ENCODE data around the gene CCDC192. TPM values are rescaled to one million over a fixed set of nuclear protein-coding genes. Genes with fewer than 3 reads are reported as not detected.
"Not testable (repeated sequence)": the region's sequence is repeated elsewhere in the genome, so short reads cannot be mapped to it uniquely, and the experiment has no call there.

CCDC192 gene
- total RNA-seq, 2 experiments from 2014 or later, result not detected

- DNase-seq; H3K27ac Mint-ChIP-seq; H3K4me3 Mint-ChIP-seq; H3K4me1 Mint-ChIP-seq; H3K36me3 Mint-ChIP-seq; H3K9me3 Mint-ChIP-seq (ENCODE audit: low read depth); CTCF ChIA-PET; H3K27me3 Mint-ChIP-seq; ATAC-seq: not testable (repeated sequence)
These were observed 9.9 kb downstream of the CCDC192 start for GRCh38 chr5:127713083-127713482.

- DNase-seq (no peak), ATAC-seq (no peak)
- H3K27ac Mint-ChIP-seq, result no peak overlapping the region
- peaks cover 6% of the 10 kb centered on the region for H3K27me3 Mint-ChIP-seq
- H3K4me1 Mint-ChIP-seq, result no peaks in the 10 kb centered on the region
- no peak overlapping the region for H3K4me3 Mint-ChIP-seq
- CTCF ChIA-PET, result no interaction called here
- no peaks in the 10 kb centered on the region for H3K36me3 Mint-ChIP-seq
- H3K9me3 Mint-ChIP-seq (ENCODE audit: low read depth), result peaks cover 3% of the 10 kb centered on the region
These were observed 15.0 kb downstream of the CCDC192 start for GRCh38 chr5:127718181-127718580.

GRCh38 chr5:127723571-127723970, 20.4 kb downstream of the CCDC192 start:
- Mint-ChIP-seq H3K27ac (no peak overlapping the region), H3K9me3 (ENCODE audit: low read depth) (peaks cover 3% of the 10 kb centered on the region), H3K4me3 (no peak overlapping the region), H3K4me1 (peaks cover 3% of the 10 kb centered on the region), H3K27me3 (peaks cover 7% of the 10 kb centered on the region), H3K36me3 (no peaks in the 10 kb centered on the region)
- no peak for ATAC-seq
- DNase-seq, result no peak
- CTCF ChIA-PET, result no interaction called here

- no peak for DNase-seq
- H3K36me3 Mint-ChIP-seq, result no peaks in the 10 kb centered on the region
- no peak overlapping the region for H3K27ac Mint-ChIP-seq
- H3K4me1 Mint-ChIP-seq, result peaks cover 3% of the 10 kb centered on the region
- peaks cover 3% of the 10 kb centered on the region for H3K9me3 Mint-ChIP-seq (ENCODE audit: low read depth)
- no peak for ATAC-seq
- peaks cover 9% of the 10 kb centered on the region for H3K27me3 Mint-ChIP-seq
- CTCF ChIA-PET, result no interaction called here
- H3K4me3 Mint-ChIP-seq, result no peak overlapping the region
These were observed 22.5 kb downstream of the CCDC192 start for GRCh38 chr5:127725673-127726072.

GRCh38 chr5:127732963-127733362, 29.8 kb downstream of the CCDC192 start:
- CTCF ChIA-PET, result no interaction called here
- no peak overlapping the region for H3K4me3 Mint-ChIP-seq
- H3K27ac Mint-ChIP-seq, result no peak overlapping the region
- no peak for DNase-seq
- no peak for ATAC-seq
- no peaks in the 10 kb centered on the region for H3K4me1 Mint-ChIP-seq
- H3K27me3 Mint-ChIP-seq, result peaks cover 5% of the 10 kb centered on the region
- no peaks in the 10 kb centered on the region for H3K9me3 Mint-ChIP-seq (ENCODE audit: low read depth)
- H3K36me3 Mint-ChIP-seq, result no peaks in the 10 kb centered on the region

- H3K9me3 Mint-ChIP-seq (ENCODE audit: low read depth); DNase-seq; H3K36me3 Mint-ChIP-seq; ATAC-seq; CTCF ChIA-PET; H3K27ac Mint-ChIP-seq; H3K4me1 Mint-ChIP-seq; H3K4me3 Mint-ChIP-seq: not testable (repeated sequence)
- peaks cover 12% of the 10 kb centered on the region for H3K27me3 Mint-ChIP-seq
These were observed 36.2 kb downstream of the CCDC192 start for GRCh38 chr5:127739348-127739747.

GRCh38 chr5:127739807-127740384, 36.7 kb downstream of the CCDC192 start:
- CTCF ChIA-PET, result no interaction called here
- Mint-ChIP-seq H3K27ac (no peak overlapping the region), H3K4me1 (no peaks in the 10 kb centered on the region), H3K27me3 (peaks cover 12% of the 10 kb centered on the region), H3K9me3 (ENCODE audit: low read depth) (no peaks in the 10 kb centered on the region), H3K36me3 (no peaks in the 10 kb centered on the region), H3K4me3 (no peak overlapping the region)
- ATAC-seq, result no peak
- DNase-seq, result no peak

- no peak for ATAC-seq
- Mint-ChIP-seq H3K36me3 (no peaks in the 10 kb centered on the region), H3K9me3 (ENCODE audit: low read depth) (no peaks in the 10 kb centered on the region), H3K27ac (no peak overlapping the region), H3K27me3 (peaks cover 12% of the 10 kb centered on the region), H3K4me3 (no peak overlapping the region), H3K4me1 (no peaks in the 10 kb centered on the region)
- CTCF ChIA-PET, result no interaction called here
- DNase-seq, result no peak
These were observed 38.2 kb downstream of the CCDC192 start for GRCh38 chr5:127741412-127741811.

- H3K4me3 Mint-ChIP-seq, result no peak overlapping the region
- H3K4me1 Mint-ChIP-seq, result no peaks in the 10 kb centered on the region
- H3K9me3 Mint-ChIP-seq (ENCODE audit: low read depth), result no peaks in the 10 kb centered on the region
- no peak for DNase-seq
- no peak for ATAC-seq
- H3K27ac Mint-ChIP-seq, result no peak overlapping the region
- peaks cover 12% of the 10 kb centered on the region for H3K27me3 Mint-ChIP-seq
- CTCF ChIA-PET, result no interaction called here
- no peaks in the 10 kb centered on the region for H3K36me3 Mint-ChIP-seq
These were observed 41.0 kb downstream of the CCDC192 start for GRCh38 chr5:127744241-127744640.

GRCh38 chr5:127746756-127747155, 43.6 kb downstream of the CCDC192 start:
- Mint-ChIP-seq H3K36me3 (no peaks in the 10 kb centered on the region), H3K4me1 (no peaks in the 10 kb centered on the region), H3K27me3 (peaks cover 9% of the 10 kb centered on the region), H3K4me3 (no peak overlapping the region), H3K27ac (no peak overlapping the region), H3K9me3 (ENCODE audit: low read depth) (no peaks in the 10 kb centered on the region)
- DNase-seq, result no peak
- CTCF ChIA-PET, result no interaction called here
- no peak for ATAC-seq

GRCh38 chr5:127752503-127753265, 49.5 kb downstream of the CCDC192 start:
- H3K9me3 Mint-ChIP-seq (ENCODE audit: low read depth); CTCF ChIA-PET; DNase-seq; H3K36me3 Mint-ChIP-seq; ATAC-seq; H3K4me1 Mint-ChIP-seq; H3K27me3 Mint-ChIP-seq: not testable (repeated sequence)
- H3K4me3 Mint-ChIP-seq, result peak overlapping the region; percentile 32
- peak overlapping the region; percentile 28 for H3K27ac Mint-ChIP-seq

GRCh38 chr5:127754259-127754658, 51.1 kb downstream of the CCDC192 start:
- DNase-seq (no peak), ATAC-seq (no peak)
- H3K4me1 Mint-ChIP-seq, result no peaks in the 10 kb centered on the region
- H3K4me3 Mint-ChIP-seq, result no peak overlapping the region
- H3K36me3 Mint-ChIP-seq, result no peaks in the 10 kb centered on the region
- peaks cover 2% of the 10 kb centered on the region for H3K27me3 Mint-ChIP-seq
- no peak overlapping the region for H3K27ac Mint-ChIP-seq
- no peaks in the 10 kb centered on the region for H3K9me3 Mint-ChIP-seq (ENCODE audit: low read depth)
- CTCF ChIA-PET, result no interaction called here

- Mint-ChIP-seq H3K4me3 (no peak overlapping the region), H3K27me3 (peaks cover 2% of the 10 kb centered on the region), H3K4me1 (no peaks in the 10 kb centered on the region), H3K9me3 (ENCODE audit: low read depth) (no peaks in the 10 kb centered on the region), H3K27ac (no peak overlapping the region), H3K36me3 (no peaks in the 10 kb centered on the region)
- DNase-seq, result no peak
- no peak for ATAC-seq
- CTCF ChIA-PET, result no interaction called here
These were observed 51.5 kb downstream of the CCDC192 start for GRCh38 chr5:127754706-127755105.

- CTCF ChIA-PET, result interaction anchor here (0.7 to 1.5 kb wide), 4 partner anchors 28 to 194 kb away, joined by 3 to 6 read pairs (median 3); no protein-coding TSS in a partner anchor
- Mint-ChIP-seq H3K36me3 (no peaks in the 10 kb centered on the region), H3K4me3 (no peak overlapping the region), H3K27me3 (peaks cover 2% of the 10 kb centered on the region), H3K4me1 (no peaks in the 10 kb centered on the region), H3K27ac (no peak overlapping the region), H3K9me3 (ENCODE audit: low read depth) (no peaks in the 10 kb centered on the region)
- peak; percentile 59 for DNase-seq
- no peak for ATAC-seq
These were observed 54.4 kb downstream of the CCDC192 start for GRCh38 chr5:127757576-127757975.

Measured in activated CD8-positive, alpha-beta memory T cell treated with anti-CD3 and anti-CD28 coated beads, Interleukin-2, amount 10 ng/mL, durations not matched to agents 7 days and 5 days (primary cell).